ENCODE data around the gene ITGA7.

The ITGA7 gene, protein sequence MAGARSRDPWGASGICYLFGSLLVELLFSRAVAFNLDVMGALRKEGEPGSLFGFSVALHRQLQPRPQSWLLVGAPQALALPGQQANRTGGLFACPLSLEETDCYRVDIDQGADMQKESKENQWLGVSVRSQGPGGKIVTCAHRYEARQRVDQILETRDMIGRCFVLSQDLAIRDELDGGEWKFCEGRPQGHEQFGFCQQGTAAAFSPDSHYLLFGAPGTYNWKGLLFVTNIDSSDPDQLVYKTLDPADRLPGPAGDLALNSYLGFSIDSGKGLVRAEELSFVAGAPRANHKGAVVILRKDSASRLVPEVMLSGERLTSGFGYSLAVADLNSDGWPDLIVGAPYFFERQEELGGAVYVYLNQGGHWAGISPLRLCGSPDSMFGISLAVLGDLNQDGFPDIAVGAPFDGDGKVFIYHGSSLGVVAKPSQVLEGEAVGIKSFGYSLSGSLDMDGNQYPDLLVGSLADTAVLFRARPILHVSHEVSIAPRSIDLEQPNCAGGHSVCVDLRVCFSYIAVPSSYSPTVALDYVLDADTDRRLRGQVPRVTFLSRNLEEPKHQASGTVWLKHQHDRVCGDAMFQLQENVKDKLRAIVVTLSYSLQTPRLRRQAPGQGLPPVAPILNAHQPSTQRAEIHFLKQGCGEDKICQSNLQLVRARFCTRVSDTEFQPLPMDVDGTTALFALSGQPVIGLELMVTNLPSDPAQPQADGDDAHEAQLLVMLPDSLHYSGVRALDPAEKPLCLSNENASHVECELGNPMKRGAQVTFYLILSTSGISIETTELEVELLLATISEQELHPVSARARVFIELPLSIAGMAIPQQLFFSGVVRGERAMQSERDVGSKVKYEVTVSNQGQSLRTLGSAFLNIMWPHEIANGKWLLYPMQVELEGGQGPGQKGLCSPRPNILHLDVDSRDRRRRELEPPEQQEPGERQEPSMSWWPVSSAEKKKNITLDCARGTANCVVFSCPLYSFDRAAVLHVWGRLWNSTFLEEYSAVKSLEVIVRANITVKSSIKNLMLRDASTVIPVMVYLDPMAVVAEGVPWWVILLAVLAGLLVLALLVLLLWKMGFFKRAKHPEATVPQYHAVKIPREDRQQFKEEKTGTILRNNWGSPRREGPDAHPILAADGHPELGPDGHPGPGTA

DNA sequence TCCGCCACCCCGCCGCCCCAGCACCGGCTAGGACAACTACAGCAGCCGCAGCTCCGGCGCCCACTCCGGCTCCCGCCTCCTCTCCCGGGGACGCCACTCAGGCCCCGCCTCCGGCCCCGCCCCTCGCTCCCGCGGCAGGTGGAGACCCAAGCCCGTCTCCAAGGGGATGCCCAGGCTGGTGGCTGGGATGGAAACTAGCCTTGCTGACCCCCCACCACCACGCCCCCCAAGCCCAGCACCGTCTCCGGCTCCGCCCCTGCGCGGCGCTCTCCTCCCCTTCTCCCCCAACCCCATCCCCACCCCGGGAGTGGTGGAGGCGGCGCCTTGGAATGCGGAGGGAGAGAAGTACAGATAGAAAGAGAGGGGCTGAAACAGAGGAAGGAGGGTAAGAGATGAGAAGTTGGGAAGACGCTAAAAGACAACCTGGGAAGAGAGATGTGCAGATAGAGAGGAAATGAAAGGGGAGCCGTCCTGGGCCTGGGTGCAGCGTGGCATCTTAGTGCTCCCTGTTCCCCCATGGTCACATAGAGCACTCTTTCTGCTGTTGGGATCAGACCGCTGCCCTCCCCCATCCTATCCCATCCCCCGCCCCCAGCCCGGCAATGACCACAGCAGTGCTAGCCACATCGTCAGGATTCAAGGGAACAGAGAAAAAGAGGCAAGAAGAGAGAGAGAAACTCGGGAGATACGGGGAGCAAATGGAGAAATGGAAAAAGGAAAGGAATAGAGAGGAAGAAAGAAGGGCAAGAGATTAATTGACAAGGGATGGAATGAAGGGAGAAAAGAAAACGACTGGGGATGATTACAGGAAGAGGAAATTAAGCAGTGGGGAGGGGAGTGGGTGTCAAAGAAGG, at the start of gene ITGA7:
TSS of gene ITGA7 (minus strand) at position 64 of the 854 bp plus-strand sequence. CDS start 222 bp downstream, outside the sequence.
- no peak for FAIRE-seq

DNA sequence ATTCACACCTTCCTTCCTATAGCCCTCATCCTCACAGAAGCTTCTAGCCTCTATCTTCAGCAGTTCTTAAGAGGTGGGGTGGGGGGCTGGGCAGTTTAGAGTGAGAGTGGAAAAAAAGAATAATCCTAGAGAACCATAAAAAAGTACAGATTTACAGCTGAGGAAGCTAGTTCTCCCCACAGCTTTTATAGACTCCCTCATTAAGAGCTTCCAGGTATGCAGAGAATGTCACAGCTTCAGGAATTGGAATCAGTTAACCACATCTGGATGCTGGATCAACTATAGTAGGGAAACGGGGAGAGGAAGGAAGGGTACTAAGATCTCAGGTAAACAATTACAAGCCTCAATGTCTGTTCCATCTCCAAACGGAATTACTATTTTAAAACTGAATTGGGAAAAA, 47.5 kb upstream of the ITGA7 start:
- no peak for FAIRE-seq

DNA sequence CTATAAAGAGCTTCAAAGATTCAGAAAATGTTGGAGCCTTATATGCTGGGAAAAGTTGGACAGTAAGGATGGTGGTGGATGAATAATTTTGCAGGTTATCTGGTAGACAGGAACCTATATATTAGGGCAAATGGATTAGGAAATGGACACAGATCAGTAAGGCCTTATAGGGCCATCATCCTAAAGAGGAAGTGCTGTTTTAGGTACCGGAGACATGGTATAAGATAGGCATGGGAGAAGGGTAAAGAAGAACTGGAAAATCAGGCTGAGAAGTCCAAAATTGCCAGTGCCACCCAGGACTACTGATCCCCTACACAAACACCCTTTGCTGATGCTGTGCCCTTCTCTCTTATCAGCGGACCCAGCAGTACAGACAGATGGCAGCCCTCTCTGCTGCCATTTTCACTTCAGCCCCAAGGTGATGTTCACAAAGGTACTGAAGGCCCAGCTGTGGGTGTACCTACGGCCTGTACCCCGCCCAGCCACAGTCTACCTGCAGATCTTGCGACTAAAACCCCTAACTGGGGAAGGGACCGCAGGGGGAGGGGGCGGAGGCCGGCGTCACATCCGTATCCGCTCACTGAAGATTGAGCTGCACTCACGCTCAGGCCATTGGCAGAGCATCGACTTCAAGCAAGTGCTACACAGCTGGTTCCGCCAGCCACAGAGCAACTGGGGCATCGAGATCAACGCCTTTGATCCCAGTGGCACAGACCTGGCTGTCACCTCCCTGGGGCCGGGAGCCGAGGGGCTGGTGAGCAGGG, 40.7 kb upstream of the ITGA7 start:
- no peak for FAIRE-seq

DNA sequence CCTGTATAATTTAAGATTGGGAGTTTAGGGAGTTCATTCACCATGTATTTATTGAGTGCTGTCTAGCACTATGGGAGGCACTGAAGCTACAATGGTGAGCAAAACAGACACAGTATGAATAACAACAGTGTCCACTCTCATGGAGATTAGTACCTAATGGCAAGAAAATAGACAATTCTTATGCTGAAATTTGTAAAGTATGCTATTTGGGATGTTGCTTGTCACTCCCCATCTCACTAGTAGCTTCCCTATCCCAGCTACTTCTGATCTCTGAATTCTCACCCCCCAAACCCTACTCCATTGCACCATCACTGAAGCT, 39.2 kb upstream of the ITGA7 start:
- FAIRE-seq: no peak

GRCh38 chr12:55746174-55746912, 38.6 kb upstream of the ITGA7 start:
- no peak for FAIRE-seq

GRCh38 chr12:55745361-55746173, 37.9 kb upstream of the ITGA7 start:
- no peak for FAIRE-seq

GRCh38 chr12:55744340-55745030, 36.8 kb upstream of the ITGA7 start:
- no peak for FAIRE-seq

- FAIRE-seq: no peak
These were observed 36.0 kb upstream of the ITGA7 start for GRCh38 chr12:55743406-55744339.

DNA sequence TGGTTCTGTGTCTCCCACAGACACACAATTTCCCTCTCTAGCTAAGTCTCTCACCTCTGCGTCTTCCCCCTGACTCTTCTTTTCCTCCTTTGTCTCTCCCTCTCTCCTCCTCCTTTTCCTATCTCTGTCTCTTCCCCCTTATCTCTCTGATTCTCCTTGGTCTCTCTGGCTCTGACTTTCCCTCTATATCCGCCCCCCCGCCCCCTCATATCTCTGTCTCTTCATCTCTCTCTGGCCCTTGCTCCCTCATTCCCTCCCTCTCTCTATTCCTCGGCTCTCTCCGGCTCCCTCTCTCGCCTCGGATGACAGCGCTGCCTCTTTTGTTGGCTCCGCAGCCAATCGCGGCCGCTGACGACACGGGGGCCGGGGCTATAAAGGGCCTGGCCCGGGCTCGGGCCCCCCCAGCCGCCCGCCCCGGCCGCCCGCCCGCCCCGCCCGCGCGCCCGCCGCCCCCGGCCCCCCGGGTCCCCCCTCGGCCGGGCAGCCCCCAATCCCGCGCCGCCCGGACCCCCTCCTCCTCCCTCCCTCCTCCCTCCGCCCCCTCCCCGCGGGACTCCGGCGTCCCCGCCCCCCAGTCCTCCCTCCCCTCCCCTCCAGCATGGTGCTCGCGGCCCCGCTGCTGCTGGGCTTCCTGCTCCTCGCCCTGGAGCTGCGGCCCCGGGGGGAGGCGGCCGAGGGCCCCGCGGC, 35.2 kb upstream of the ITGA7 start, which contains the start of gene GDF11:
TSS of gene GDF11 (plus strand) at position 404 of the 687 bp plus-strand sequence. CDS start at position 599, 195 bp downstream.
- no peak for FAIRE-seq

DNA sequence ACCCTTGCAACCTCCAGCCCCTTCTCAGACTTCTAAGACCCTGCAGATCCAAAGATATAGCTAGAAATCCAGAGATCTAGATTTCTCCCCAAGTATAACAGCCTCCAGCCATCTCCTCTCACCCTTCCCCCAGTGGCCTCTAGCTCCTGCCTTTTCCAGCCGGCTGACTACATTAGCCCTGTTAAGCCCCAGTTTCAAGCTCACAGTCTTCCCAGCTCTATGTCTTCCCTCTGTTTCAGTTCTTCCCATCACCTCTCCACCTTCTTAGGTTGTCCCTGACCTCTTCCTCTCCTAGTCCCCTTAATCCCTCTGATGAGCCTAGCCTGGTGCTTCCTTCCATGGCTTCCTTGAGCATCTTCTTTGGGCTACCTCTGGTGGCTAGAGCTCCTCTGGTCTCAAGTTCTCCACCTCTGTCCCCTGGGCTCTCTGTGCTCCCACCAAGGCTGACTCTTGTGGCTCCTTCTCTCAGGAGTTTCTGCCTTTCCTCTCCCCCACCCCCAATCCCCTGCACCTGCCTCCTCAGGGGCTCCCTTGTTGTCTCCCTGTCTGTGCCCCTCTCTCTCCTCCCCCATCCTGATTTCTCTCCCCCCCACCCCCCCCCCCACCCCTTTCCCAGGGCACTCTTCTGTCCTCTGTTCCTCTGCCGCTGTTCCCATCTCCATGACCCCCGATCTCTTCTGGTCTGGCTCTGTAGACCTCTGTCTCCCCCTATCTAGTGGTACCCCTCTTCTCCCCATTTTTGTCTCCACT, 34.4 kb upstream of the ITGA7 start:
- no peak for FAIRE-seq

- no peak for FAIRE-seq
These were observed 31.3 kb upstream of the ITGA7 start for GRCh38 chr12:55739025-55739378.

DNA sequence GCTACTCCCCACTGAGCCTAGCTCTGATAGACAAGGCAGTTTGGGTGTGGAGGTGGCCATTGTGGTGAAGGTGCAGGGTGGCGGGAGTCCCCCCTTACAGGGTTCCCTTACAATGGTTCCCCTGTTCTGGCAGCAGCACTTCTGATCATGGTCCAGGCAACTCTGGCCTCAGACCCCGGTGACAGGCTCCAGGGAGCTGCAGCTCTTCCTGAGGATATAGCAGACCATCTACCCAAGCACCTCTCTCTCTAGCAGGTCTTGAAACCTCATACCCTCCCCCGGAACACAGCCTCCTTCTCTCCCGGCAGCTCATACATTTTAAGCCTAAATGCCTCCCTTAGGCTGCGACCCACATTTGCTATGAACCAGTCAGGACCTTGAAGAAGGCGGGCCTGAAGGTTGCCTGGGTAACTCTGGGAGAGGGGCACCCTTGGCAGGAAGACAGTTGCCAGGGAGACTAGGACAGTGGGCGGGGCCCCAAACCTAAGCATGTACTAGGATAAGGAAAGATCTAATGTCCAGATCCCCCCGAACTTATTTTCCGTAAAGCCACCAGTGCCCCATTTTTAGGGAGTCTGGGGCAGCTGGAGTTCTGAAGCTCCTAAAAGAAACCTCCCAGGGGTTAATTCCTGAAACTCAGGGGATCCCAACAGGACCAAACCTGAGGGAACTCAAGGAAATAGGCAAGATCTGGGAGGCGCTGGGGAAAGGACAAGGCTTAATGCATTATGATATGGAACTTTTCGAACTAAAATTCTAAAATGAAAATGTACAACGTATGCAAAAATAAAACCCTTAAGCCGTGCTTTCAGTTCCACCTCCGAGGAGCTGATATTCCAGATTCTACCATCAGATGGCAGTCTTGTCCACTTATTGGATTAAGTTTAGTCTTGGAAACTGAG, 30.7 kb upstream of the ITGA7 start:
- FAIRE-seq: peak; percentile 96

DNA sequence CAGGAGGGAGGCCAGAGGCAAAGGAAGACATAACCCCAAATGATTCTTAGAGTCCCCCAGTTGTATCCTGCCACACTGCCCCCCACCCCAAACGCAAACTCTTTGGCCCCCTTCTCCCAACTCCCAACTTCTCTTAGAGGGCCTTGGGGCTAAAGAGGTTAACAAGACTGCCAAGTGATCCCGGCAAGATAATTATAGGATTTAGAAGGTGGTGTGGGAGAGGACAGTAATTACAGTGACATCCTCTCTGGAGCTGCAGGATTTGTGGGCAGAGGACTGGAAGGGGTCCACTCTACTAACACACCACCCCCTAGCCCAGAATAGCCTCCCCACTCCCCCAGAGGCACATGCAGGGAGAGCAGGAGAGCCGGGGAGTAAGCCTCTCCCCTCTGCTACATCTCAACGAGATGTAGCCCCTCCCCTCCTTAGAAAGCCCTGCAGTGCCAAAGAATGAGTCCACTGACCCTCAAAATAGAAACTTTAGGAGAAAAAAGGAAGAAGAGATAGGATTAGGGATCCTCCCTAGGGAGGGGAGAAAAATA, 29.9 kb upstream of the ITGA7 start:
- no peak for FAIRE-seq

DNA sequence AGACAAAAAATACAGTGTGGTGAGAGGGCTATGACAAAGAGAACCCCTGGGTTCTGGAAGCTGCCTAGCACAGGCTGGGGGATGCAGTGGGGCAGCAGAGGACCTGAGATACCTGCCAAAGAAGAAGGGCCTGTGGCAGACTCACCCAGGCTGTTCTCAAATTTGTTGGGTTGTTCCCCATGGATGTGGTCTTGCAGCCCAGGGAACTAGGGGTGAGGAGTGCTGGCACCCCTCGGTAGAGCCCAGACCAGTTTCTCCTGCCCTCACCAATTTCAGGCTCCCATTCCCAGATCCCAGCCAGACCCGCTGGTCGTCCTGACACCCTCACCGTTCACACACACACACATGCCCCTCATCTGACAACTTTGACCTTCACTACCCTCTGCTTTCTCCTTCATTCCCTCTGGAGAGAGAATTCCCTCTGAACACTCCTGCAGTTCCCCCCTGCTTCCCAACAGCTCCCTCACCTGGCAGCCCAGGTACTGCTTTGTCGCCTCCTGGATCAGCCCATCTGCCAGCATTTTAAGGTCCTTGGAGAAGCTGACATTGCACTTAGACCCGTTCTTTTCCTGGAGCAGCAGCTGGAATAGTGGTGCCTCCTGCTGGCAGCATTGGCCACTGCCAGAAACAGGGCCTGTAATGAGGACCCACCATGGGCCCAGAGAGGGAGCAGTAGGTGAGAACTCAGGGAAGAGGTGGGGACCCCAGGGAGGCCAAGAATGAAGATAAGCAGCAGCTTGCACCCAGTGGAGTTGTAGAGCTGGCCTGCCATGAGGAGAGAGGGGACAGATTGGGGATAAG, 29.3 kb upstream of the ITGA7 start:
- no peak for FAIRE-seq

GRCh38 chr12:55736076-55736475, 28.4 kb upstream of the ITGA7 start:
- FAIRE-seq: no peak

Data from A204.1 (cell line).